NCI-H345 (cell line): ENCODE data around the gene NUDT2.
"Not testable (repeated sequence)": the region's sequence is repeated elsewhere in the genome, so short reads cannot be mapped to it uniquely, and the experiment has no call there.

Experiments used
- DNase-seq: peaks from one replicate; lab custom pipeline; 2025; lab: John Stamatoyannopoulos, UW

NUDT2 gene

GRCh38 chr9:34335376-34335775, 6.0 kb downstream of the NUDT2 start:
- DNase-seq = no peak

GRCh38 chr9:34337403-34337802, 8.0 kb downstream of the NUDT2 start:
- DNase-seq = no peak

DNA sequence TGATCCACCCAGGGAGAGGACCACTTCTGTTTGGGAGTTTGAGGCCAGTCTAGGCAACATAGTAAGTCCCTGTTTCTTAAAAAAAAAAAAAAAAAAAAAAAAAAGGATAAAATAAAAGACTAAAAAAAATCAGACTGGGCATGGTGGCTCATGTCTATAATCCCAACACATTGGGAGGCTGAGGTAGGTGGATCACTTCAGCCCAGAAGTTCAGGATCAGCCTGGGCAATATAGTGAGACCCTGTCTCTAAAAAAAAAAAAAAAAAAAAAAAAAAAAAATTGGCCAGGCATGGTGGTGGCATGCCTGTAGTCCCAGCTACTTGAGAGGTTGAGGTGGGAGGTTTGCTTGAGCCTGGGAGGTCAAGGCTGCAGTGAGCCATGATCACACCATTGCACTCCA, 8.7 kb downstream of the NUDT2 start:
- not testable (repeated sequence) for DNase-seq

- DNase-seq = no peak
Measured at GRCh38 chr9:34338665-34339385, 9.5 kb downstream of the NUDT2 start.

- DNase-seq = no peak
Measured at GRCh38 chr9:34341659-34342295, 12.4 kb downstream of the NUDT2 start.

DNA sequence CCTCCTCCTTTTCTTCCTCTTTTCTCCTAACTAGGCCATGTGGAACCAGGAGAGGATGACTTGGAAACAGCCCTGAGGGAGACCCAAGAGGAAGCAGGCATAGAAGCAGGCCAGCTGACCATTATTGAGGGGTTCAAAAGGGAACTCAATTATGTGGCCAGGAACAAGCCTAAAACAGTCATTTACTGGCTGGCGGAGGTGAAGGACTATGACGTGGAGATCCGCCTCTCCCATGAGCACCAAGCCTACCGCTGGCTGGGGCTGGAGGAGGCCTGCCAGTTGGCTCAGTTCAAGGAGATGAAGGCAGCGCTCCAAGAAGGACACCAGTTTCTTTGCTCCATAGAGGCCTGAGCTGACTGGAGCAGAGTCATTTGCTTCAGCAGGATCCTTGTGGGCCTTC, 13.7 kb downstream of the NUDT2 start:
- no peak for DNase-seq

GRCh38 chr9:34343605-34344004, 14.2 kb downstream of the NUDT2 start:
- no peak for DNase-seq

DNA sequence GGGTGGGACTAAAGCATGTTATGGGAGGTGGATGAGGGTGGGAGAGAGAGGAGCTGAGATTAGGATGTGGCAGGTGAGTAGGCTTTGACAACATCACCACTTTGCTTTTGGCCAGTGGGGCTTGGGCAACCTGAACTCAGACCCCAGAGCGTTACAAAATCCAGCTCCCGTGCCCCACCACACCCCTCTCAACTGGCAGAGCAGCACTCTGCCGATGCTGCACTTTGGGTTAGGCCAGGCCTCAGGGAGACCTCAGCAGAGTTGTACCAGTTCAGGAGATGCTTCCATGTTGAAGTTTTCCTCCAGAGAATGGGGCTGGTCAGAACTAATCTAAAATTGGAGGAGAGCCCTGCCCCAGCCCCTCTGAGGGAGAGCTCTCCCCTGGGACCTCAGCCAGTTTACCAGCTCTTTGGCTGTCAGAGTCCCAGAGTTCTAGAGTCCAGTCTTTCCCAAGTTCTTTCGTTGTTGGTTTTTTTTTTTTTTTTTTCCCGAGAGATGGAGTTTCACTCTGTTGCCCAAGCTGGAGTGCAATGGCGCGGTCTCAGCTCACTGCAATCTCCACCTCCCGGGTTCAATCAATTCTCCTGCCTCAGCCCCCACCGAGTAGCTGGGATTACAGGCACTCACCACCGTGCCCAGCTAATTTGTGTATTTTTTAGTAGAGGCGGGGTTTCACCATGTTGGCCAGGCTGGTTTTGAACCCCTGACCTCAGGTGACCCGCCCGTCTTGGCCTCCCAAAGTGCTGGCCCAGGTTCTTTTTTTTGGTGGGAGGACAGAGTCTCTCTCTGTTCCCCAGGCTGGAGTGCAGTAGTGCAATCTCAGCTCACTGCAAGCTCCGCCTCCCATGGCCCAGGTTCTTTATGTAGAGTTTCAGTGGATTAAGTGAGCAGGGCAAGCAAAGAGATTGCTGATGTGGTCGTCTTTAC, 17.8 kb downstream of the NUDT2 start:
- DNase-seq = no peak

DNA sequence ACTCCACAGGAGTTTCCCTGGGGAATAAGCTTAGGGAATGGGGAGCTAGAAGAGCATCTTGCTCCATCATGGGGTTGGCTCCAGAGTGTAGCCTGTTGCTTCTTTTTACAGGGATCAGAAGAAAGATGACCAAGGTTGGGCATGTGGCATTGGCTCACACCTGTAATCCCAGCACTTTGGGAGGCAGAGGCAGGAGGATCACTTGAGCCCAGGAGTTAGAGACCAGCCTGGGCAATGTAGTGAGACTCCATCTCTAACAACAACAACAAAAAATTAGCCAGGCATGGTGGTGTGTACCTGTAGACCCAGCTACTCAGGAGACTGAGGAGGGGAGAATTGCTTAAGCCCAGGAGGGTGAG, 18.4 kb downstream of the NUDT2 start:
- DNase-seq = no peak

DNA sequence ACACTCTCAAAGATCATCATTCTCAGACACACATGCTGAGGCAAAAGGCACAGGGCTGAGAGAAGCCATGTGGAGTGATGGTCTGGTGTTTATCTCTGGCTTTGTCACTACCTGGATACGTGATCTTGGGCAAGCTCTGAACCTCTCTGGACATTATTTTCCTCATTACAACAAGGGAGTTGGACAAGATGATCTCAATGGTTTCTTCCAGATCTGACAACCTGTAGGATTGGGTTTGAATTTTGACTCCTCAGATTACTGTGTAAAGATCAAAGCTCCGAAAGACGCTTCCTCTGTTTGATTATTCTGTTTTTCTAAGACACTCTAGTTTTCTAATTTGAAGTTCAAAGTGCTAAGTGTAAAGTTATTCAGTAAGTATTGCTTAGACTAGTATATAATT, 20.0 kb downstream of the NUDT2 start:
- no peak for DNase-seq

- DNase-seq = not testable (repeated sequence)
Measured at GRCh38 chr9:34352122-34352652, 22.8 kb downstream of the NUDT2 start.

DNA sequence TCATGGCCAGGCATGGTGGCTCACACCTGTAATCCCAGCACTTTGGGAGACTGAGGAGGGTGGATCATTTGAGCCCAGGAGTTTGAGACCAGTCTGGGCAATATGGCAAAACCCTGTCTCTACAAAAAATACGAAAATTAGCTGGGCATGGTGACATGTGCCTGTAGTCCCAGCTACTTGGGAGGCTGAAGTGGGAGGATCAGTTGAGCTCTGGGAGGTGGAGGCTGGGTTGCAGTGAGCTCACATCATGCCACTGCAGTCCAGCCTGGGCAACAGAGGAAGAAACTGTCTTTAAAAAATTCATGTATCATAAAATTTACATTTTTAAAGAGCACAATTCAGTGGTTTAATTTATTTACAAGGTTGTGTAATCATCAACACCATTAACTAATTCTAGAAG, 23.6 kb downstream of the NUDT2 start:
- DNase-seq = not testable (repeated sequence)

- DNase-seq = no peak
Measured at GRCh38 chr9:34362614-34363214, 33.3 kb downstream of the NUDT2 start.

DNA sequence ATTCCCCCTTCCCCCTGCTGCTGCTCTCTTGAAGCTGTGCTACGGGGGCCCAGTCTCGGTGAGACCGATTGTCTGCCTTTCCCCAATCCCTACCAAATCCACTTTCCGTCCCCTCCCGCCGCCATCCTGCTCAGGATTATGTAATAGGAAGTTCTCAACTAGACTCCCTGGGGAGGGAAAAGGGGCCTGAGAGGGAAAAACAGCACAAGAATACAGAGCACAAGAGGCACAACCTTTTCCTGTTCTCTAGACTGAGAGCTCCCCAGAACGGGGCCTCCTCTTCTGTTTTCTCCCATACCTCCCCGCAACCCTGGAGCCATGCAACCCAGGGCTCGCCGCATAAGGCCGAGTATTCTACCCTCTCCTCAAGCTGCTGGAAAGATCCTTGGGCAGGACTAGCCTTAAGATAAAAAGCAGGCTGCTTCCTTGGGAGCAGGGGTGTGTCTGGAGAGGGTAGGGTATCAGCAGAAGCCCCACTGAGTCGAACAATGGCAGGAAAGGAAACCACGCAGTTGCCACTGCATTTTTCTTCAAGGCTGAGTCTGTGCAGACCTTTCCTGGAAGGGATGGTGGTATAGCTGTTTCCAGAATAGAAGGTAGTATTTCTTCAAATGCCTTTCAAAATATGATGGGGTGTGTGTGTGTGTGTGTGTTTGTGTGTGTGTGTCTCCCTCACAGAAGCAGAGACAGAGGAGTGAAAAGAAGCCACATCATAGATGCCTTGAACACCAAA, 34.4 kb downstream of the NUDT2 start:
- DNase-seq = no peak

GRCh38 chr9:34365282-34365681, 35.9 kb downstream of the NUDT2 start:
- no peak for DNase-seq

- no peak for DNase-seq
Measured at GRCh38 chr9:34366365-34366764, 37.0 kb downstream of the NUDT2 start.

- not testable (repeated sequence) for DNase-seq
Measured at GRCh38 chr9:34367751-34368410, 38.5 kb downstream of the NUDT2 start.

- DNase-seq = not testable (repeated sequence)
Measured at GRCh38 chr9:34368796-34369195, 39.4 kb downstream of the NUDT2 start.

- no peak for DNase-seq
Measured at GRCh38 chr9:34369636-34370035, 40.3 kb downstream of the NUDT2 start.

- DNase-seq = no peak
Measured at GRCh38 chr9:34370335-34370969, 41.1 kb downstream of the NUDT2 start.
